NCI-H460 (cell line): Measurements from ENCODE around the gene TACC3. TPM values are rescaled to one million over a fixed set of nuclear protein-coding genes. Genes with fewer than 3 reads are reported as not detected.

Experiments
- DNase-seq: peaks from one replicate; pipeline ENCODE4 v3.0.0-alpha.2; 2016; ENCODE audit warnings: low read depth; ENCODE audit errors: extremely low read depth
- small RNA-seq, 2 experiments: library from RNA; depleted of rRNA; stranded (forward); fragments of <200 nt; gene quantifications; one replicate each; pipeline ENCODE3, GENCODE V24; 2014
- total RNA-seq: library from RNA; depleted of rRNA; stranded (reverse); fragments of >200 nt; shearing (Covaris generic); gene quantifications from 2 replicates; pipeline ENCODE4 v1.2.3, GENCODE V29; 2014; rRNA removed

Gene TACC3
- total RNA-seq, 1 experiment from 2014 or later: 24.7 TPM

DNA sequence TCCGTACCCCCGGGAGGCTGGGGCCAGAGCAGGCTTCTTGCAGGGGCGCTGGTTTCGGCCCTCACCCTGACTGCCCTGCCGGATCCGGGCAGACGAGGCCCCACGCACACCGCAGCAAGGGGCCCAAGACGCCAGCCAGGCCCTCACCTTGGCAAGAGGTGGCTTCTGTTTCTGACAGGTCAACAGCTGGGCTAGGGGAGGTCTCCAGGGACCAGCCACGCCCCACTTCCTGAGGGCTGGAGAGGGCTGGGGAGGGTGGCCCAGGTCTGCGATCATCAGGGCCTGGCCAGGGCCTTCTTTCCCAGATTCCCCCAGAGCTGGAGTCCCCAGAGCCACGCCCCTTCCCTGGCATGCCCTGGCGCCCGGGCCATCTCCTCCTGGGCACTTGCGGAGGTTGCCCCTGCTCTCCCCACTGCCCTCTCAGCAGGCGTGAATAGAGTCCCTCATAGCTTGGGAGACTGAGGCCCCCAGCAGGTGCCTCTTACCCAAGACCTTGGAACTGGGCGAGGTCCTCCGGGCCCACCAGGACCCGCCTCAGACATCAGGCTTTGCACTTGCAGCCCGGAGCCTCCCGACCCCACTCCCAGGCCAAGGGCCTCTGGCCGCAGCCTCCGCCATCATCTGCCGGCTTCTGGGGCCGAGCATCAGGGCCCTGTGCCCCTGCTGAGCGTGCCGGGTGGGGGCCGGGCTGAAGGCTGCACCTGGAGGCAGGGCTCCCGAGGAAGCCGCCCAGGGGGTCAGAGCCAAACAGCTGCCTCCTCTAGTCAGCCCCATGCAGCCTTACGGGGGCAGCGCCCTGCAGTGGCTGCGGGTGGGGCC lies 65.4 kb downstream of the TACC3 start:
- DNase-seq: no peak

DNA sequence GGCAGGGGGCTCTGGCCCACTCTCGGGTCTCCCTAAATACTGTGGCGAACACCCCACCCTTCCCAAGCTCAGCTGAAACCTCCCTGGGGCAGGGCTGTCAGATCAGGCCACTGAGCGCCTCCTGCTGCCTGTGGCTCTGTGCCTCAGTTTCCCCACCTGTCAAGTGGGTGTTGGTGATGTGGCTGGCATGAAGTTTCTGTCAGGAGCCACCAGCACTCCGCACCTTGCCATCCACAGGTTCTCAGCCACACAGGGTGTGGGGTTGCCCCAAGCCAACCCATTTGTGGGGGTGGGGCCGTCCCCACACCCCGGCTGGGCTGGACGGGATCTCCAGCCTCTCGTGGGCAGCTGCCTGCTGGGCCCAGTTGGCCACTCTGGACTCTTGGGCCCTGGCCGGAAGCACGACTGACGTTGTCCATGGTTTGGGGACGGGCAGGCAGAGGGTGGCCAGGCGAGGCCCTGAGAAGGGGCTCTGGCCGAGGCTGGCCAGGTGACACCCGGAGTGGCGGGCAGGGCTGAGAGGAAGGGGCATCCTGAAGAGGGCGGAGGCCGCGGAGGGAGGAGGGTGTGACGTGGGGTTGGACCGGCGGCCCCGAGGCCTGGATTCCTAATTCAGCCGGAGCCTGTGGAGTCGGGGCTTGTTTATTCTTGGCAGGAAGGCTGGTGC lies 66.2 kb downstream of the TACC3 start:
- no peak for DNase-seq

DNA sequence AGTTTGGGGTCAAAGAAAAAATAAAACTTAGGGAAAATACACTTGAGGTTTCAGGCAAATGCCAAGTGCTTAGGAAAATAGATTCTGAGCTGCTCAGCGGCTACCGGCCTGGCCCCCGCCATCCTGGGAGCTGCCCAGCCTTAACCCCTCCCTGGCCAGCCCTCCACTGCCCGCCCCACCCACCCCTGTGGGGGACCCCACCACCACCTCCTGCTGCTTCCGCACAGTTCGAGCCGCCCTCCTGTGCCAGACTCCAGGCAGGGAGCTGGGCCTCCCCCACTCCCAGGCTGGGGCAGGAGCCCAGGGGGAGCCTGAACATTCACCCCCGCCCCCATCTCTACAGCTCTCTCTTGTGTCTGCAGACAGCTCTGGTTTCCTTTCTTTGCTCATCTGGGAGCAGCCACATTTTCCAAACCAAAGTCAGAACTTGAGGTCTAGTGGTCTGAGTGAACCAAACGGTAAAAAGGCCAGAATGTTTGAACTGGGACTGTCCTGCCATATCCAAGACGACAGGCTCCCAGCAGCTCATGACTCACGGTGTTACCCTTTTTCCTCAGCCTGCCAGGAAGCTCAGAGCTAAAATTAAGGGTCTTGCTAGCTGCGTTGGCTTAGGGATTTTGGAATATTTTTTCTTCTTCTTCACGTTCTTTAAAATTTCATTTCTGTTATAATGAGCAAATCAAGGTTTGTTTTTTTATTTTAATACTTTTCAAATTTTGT lies 67.1 kb downstream of the TACC3 start:
- no peak for DNase-seq

DNA sequence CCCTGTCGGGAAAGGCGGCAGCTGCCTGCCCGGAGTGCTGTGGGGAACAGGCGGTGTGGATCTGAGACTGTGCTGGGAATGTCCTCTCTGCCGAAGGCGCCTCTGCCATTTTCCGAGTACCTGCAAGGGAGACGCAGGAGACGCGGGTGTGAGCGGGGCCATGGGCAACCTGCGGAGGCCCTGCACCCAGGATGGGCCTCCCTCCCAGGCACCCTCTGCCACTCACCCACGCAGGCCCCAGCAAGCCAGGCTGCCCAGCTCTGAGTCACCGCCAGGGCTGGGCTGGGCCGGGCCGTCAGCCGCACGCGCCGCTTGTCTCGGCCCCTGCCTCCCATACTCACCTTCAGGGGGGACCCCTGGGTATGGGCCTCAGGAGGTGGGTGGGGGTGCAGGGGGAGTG lies 68.2 kb downstream of the TACC3 start:
- no peak for DNase-seq

DNA sequence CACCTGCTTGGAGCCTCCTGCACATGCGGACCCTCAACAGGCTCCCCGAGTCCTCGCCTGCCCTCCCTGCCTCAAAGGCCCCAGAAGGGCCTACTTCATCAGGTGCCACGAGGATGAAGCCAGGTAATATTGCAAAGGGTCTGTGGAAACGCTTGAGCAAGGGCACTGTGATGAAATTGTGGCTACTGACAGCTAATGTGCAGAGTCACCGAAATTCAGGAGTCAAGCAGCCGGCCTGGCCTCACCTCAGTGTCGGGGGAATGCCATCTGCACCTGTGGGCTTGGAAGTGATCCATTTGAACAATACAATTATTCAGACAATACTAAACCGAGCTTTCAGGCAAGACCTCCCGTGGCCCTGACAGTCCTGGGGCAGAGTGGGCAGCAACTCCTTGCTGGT lies 68.7 kb downstream of the TACC3 start:
- no peak for DNase-seq

DNA sequence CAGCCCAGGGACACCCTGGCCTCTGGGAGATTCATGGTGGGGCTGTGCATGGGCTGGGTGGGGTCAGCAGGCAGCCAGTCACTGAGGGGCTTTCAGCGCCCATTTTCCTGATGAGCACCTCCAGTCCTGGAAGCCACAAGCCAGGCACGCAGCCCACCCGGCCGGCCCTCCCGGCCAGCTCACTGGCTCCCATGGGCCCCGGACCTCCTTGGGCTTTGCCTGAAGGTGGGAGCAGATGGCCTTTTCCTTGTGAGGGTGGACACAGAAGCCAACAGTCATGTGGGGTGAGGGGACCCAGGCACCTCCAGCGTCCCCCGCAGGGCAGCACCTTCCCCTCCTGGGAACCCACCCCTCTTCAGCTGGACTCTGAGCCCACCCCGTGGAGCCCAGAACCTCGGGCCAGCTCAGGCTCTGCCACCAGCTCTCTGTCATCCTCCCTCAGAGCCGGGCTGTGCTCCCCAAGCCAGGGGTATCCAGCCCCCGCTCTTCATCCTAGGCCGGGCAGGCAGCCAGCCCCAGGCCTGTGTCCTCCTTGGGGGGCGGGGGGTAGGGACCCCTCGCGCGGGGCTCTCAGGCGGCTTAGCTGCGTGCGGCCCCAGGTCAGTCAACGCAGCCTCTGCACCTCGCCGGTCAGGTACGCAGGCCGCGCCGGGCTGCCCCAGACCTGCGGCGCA lies 71.0 kb downstream of the TACC3 start:
- DNase-seq: no peak

DNA sequence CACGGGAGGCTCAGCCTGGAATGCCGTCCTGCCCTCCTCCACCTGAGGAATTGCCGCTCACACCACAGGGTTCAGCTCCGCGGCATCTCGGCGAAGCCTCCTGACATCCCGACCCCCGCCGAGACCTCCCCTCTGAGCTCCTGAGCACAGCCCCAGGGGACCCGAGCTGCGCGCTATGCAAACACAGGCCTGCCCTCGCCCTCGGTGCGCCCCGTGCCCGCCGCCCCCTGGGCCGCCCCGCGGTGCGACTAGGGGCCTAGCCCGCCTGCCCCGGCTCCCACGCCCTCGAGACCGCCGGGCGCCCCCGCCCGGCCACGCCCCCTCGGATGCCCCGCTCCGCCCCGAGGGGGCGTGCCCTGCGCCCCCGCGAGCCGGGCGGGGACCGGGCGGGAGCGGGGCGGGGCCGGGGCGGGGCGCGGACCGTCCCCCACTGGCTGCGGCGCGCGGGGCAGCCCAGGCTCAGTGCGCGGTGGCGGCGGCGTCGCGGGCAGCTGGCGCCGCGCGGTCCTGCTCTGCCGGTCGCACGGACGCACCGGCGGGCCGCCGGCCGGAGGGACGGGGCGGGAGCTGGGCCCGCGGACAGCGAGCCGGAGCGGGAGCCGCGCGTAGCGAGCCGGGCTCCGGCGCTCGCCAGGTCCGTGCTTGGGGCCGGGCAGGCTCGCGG lies 71.6 kb downstream of the TACC3 start, which contains the start of gene FGFR3:
Gene FGFR3, plus strand, starts transcription at position 462 of the 664 bp plus-strand sequence. CDS start 642 bp downstream, outside the sequence.
- DNase-seq: peak; percentile 12

DNA sequence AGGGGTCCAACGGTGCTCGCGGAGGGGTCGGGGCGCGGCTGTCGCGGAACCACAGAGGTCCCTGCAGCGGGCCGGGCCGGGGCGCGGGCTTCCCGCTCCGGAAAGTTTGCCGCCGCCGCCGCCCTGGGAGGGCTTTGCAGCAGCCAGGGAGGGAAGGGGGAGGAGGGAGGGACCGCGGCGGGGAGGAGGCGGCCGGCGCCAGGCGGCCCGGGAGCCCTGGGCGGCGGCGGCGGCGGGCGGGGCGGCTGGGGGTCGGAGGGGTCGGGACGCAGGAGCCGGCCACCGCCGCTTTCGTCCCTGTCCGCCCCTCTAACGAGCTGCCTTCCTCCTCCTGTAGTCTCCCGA lies 72.1 kb downstream of the TACC3 start:
- no peak for DNase-seq

DNA sequence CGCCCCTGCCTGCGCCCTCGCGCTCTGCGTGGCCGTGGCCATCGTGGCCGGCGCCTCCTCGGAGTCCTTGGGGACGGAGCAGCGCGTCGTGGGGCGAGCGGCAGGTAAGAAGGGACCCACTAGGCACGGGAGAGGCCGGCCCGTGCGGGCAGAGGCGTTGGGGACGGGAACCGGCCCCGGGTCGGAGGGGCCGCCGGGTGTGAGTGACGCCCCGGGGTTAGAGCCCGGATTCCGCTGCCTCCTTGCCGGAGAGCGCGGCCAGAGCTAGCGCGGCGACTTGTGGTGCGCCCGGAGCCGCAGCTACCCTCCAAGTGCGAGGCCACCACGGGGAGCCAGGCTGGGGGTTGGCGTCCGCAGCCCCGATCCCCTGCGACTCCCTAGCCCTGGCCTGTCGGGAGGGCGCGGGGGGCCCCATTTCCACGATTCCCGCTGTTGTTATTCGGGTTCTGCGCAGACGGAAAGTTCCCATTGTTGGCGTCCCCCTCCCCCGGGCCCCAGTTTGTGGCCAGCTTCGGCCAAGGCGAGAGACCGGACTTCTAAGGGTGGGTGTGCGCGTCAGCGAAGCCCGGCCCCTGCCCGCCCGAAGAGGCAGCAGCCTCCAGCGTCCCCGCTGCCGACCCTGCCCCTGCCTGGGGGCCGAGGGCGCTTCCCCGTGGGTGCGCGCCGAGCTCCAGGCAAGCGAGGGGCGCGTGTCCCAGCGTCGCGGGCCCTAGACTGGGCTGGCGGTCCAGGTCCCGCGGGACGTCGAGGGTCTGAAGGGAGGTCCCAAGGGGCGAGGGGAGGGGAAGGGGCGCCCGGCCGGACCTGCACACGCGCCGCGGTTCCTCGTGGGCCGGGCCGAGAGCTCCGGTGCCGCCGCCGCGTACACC lies 72.9 kb downstream of the TACC3 start:
- DNase-seq: no peak

Small RNAs within 50 kb of the gene (small RNA-seq; reads per million reads assigned to genes)
- gene RF00019: 0 reads per million in 2 experiments

Other genes with a start within 250 kb of the TACC3 start
- gene FAM53A, start 37.2 kb upstream of the TACC3 start, total RNA-seq: 1.3 and 2.1 TPM in 2 replicates
- gene SLBP, start 9.2 kb upstream of the TACC3 start, total RNA-seq: 52.5 and 63.5 TPM in 2 replicates
- gene TMEM129, start 198 bp upstream of the TACC3 start, total RNA-seq: 24.5 and 27.5 TPM in 2 replicates
- gene FGFR3, start 71.8 kb downstream of the TACC3 start, total RNA-seq: 0.49 and 0.62 TPM in 2 replicates
- 48.9 and 53.9 TPM in 2 replicates for gene LETM1, start 134.6 kb downstream of the TACC3 start, total RNA-seq
- 45.4 and 50.6 TPM in 2 replicates for gene NSD2, start 149.9 kb downstream of the TACC3 start, total RNA-seq